ENCODE results near the gene NR6A1.
"Not testable (repeated sequence)": the region's sequence is repeated elsewhere in the genome, so short reads cannot be mapped to it uniquely, and the experiment has no call there.

Gene NR6A1

DNA sequence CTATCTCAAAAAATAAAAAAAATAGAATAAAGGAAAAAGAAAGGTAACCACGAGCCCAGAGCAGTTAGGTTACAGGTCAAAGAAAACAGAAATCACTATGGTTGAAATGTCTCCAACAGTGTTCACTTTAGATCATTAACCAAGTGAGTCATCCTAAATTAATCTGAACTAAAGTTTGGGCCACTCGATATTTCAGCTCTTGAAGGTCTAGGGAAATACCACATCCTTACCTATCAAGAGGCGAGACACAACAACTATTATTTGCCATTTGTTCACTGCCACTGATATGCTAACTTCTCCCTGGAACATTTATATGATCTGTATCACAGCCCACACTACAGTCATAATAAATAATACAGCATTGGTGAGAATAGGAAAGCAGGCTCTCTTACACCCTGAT lies 152.6 kb downstream of the NR6A1 start:
- Histone ChIP-seq H3K79me2 (ENCODE audit: insufficient read depth, low read length) (no peaks in the 10 kb centered on the region), H2AFZ (ENCODE audit: low read depth, low read length, severe bottlenecking) (no peak overlapping the region), H3K36me3 (ENCODE audit: low read length) (no peaks in the 10 kb centered on the region), H3K4me3 (ENCODE audit: insufficient read depth, low read length, poor library complexity, severe bottlenecking) (no peak overlapping the region), H3K27me3 (ENCODE audit: low read length) (no peaks in the 10 kb centered on the region), H3K4me2 (ENCODE audit: low read depth, low read length, poor library complexity, severe bottlenecking) (no peak overlapping the region), H3K27ac (ENCODE audit: low read depth, low read length) (no peak overlapping the region), H3K9me3 (ENCODE audit: insufficient read depth, low read length) (no peaks in the 10 kb centered on the region), H3K9me2 (replicated peaks; ENCODE audit: insufficient read depth, low read length) (no peaks in the 10 kb centered on the region), H4K20me1 (ENCODE audit: low read depth, low read length) (peaks cover 3% of the 10 kb centered on the region), H3K9ac (ENCODE audit: low read length) (no peak overlapping the region), H3F3A (ENCODE audit: insufficient read depth) (no peaks in the 10 kb centered on the region)
- TF ChIP-seq EZH2phosphoT487 (conservative IDR thresholded peaks at IDR 0.05; ENCODE audit: low read length), result no peak
- TF ChIP-seq, protein P1, sequence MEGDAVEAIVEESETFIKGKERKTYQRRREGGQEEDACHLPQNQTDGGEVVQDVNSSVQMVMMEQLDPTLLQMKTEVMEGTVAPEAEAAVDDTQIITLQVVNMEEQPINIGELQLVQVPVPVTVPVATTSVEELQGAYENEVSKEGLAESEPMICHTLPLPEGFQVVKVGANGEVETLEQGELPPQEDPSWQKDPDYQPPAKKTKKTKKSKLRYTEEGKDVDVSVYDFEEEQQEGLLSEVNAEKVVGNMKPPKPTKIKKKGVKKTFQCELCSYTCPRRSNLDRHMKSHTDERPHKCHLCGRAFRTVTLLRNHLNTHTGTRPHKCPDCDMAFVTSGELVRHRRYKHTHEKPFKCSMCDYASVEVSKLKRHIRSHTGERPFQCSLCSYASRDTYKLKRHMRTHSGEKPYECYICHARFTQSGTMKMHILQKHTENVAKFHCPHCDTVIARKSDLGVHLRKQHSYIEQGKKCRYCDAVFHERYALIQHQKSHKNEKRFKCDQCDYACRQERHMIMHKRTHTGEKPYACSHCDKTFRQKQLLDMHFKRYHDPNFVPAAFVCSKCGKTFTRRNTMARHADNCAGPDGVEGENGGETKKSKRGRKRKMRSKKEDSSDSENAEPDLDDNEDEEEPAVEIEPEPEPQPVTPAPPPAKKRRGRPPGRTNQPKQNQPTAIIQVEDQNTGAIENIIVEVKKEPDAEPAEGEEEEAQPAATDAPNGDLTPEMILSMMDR (IDR thresholded peaks at IDR 0.05; ENCODE audit: insufficient read depth, low read length, poor library complexity, severe bottlenecking), result no peak

DNA sequence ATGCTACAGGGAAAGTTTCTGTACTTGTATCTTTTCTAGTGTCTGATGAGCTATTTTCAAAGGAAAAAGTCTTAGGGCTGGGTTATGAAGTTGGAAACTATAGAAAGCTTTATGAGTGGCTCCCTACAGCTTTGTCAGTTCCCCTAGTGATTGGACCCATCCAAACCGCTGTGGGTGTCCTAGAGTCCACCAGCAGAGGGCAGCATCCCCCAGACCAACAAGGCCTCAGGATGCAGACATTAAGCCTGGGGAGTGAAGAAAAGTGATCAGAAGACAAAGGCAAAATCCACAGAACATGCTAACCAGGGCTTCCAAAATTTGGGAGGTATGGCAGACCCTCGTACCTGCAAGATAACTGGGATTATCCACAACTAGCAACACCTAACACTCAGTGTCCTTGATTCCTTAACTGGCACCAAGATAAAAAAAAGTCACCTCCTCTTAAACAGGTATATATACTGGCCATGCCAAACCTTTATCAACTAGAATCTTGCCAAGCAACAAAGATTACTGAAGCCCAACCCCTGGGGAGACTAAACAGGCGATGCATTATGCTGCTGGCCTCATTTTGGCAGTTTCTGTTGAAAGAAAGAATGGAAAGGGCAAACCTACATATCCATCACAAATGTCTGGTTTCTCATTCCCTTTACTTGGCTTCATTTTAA lies 153.5 kb downstream of the NR6A1 start:
- Histone ChIP-seq H3K9me3 (ENCODE audit: insufficient read depth, low read length) (no peaks in the 10 kb centered on the region), H3K4me2 (ENCODE audit: low read depth, low read length, poor library complexity, severe bottlenecking) (no peak overlapping the region), H3K9ac (ENCODE audit: low read length) (no peak overlapping the region), H4K20me1 (ENCODE audit: low read depth, low read length) (peaks cover 3% of the 10 kb centered on the region; the same call in 1 of the 2 replicates), H3K9me2 (replicated peaks; ENCODE audit: insufficient read depth, low read length) (no peaks in the 10 kb centered on the region), H3K79me2 (ENCODE audit: insufficient read depth, low read length) (no peaks in the 10 kb centered on the region), H3K4me3 (ENCODE audit: insufficient read depth, low read length, poor library complexity, severe bottlenecking) (no peak overlapping the region), H3K36me3 (ENCODE audit: low read length) (no peaks in the 10 kb centered on the region), H2AFZ (ENCODE audit: low read depth, low read length, severe bottlenecking) (no peak overlapping the region), H3K27ac (ENCODE audit: low read depth, low read length) (no peak overlapping the region), H3K27me3 (ENCODE audit: low read length) (no peaks in the 10 kb centered on the region), H3F3A (ENCODE audit: insufficient read depth) (no peaks in the 10 kb centered on the region)
- no peak for TF ChIP-seq EZH2phosphoT487 (conservative IDR thresholded peaks at IDR 0.05; ENCODE audit: low read length)
- TF ChIP-seq, protein P1 (IDR thresholded peaks at IDR 0.05; ENCODE audit: insufficient read depth, low read length, poor library complexity, severe bottlenecking), result peak; percentile 97

DNA sequence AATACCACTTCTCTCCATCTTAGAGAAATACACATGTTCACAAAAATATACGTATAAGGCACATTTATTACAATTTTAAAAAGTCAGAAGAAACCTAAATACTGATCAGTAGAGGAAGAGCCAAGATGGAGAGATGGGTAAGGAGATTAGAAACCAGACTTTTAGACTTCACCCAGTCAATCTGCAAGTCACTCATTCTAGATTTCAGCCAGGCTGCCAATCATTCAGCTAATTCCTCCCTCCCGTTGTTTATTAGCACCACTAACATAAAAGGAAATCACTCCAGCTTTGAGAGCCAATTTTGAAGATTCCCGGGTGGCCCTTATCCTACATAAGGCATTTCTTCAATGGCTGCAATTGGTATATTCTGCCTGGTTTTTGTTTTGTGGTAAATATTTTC lies 154.2 kb downstream of the NR6A1 start:
- no peak overlapping the region for H2AFZ ChIP-seq (ENCODE audit: low read depth, low read length, severe bottlenecking)
- no peaks in the 10 kb centered on the region for H3K36me3 ChIP-seq (ENCODE audit: low read length)
- no peaks in the 10 kb centered on the region for H3K9me3 ChIP-seq (ENCODE audit: insufficient read depth, low read length)
- H3K27ac ChIP-seq (ENCODE audit: low read depth, low read length), result no peak overlapping the region
- H4K20me1 ChIP-seq (ENCODE audit: low read depth, low read length), result peaks cover 3% of the 10 kb centered on the region; the same call in 1 of the 2 replicates
- TF ChIP-seq, protein P1 (IDR thresholded peaks at IDR 0.05; ENCODE audit: insufficient read depth, low read length, poor library complexity, severe bottlenecking), result no peak
- no peak for TF ChIP-seq EZH2phosphoT487 (conservative IDR thresholded peaks at IDR 0.05; ENCODE audit: low read length)
- H3K9ac ChIP-seq (ENCODE audit: low read length), result no peak overlapping the region
- H3K27me3 ChIP-seq (ENCODE audit: low read length), result no peaks in the 10 kb centered on the region
- no peaks in the 10 kb centered on the region for H3F3A ChIP-seq (ENCODE audit: insufficient read depth)
- no peak overlapping the region for H3K4me3 ChIP-seq (ENCODE audit: insufficient read depth, low read length, poor library complexity, severe bottlenecking)
- H3K79me2 ChIP-seq (ENCODE audit: insufficient read depth, low read length), result no peaks in the 10 kb centered on the region
- H3K9me2 ChIP-seq (replicated peaks; ENCODE audit: insufficient read depth, low read length), result no peaks in the 10 kb centered on the region
- no peak overlapping the region for H3K4me2 ChIP-seq (ENCODE audit: low read depth, low read length, poor library complexity, severe bottlenecking)

DNA sequence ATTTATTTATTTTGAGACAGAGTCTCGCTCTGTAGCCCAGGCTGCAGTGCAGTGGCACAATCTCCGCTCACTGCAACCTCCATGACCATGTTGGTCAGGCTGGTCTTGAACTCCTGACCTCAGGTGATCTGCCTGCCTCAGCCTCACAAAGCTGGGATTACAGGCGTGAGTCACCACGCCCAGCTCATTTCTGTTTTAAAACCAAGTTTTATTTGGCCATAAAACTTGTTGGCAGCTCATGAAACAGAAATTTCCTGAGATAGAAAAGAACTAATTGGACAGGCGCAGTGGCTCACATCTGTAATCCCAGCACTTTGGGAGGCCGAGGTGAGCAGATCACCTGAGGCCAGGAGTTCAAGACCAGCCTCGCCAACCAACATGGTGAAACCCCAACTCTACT lies 155.3 kb downstream of the NR6A1 start:
- H3K36me3 ChIP-seq (ENCODE audit: low read length); H3K79me2 ChIP-seq (ENCODE audit: insufficient read depth, low read length); H3K9ac ChIP-seq (ENCODE audit: low read length); H2AFZ ChIP-seq (ENCODE audit: low read depth, low read length, severe bottlenecking); H3K9me2 ChIP-seq (replicated peaks; ENCODE audit: insufficient read depth, low read length); H3K9me3 ChIP-seq (ENCODE audit: insufficient read depth, low read length); H3K4me3 ChIP-seq (ENCODE audit: insufficient read depth, low read length, poor library complexity, severe bottlenecking); H4K20me1 ChIP-seq (ENCODE audit: low read depth, low read length); H3K27ac ChIP-seq (ENCODE audit: low read depth, low read length); H3F3A ChIP-seq (ENCODE audit: insufficient read depth); H3K27me3 ChIP-seq (ENCODE audit: low read length); H3K4me2 ChIP-seq (ENCODE audit: low read depth, low read length, poor library complexity, severe bottlenecking): not testable (repeated sequence)
